IMR-90 (cell line): ENCODE measurements around the gene GPR183. TPM values are rescaled to one million over a fixed set of nuclear protein-coding genes. Genes with fewer than 3 reads are reported as not detected.

ENCODE experiments used
- ATAC-seq: fragments of 200-7000 bp; cut with Tn5 transposase; 2 replicates; pipeline ENCODE4 v1.9.1; 2020; ENCODE audit warnings: low read depth, mild to moderate bottlenecking, moderate library complexity
- BruUV-seq: library from RNA; stranded (reverse); fragments of 400-500 nt; replicated peaks from 2 replicates; lab custom pipeline; 2021; lab: Mats Ljungman, UMichigan
- CTCF ChIA-PET: fragments of 300-600 bp; formaldehyde crosslinking; extraction: SDS; loops from one replicate; lab custom pipeline; 2021; ENCODE audit warnings: antibody characterized with exemption; lab: Yijun Ruan, JAX
- POLR2A ChIA-PET: fragments of 300-600 bp; sonication (Branson Sonifier 250); formaldehyde crosslinking; loops from one replicate; lab custom pipeline; 2022; ENCODE audit warnings: antibody characterized with exemption; ENCODE audit not compliant: unreplicated experiment; lab: Charles Lee
- DNase-seq: peaks from one replicate; pipeline ENCODE4 v3.0.0; 2013
- H2AFZ ChIP-seq: replicated peaks from 2 replicates; pipeline ENCODE3; 2013; ENCODE audit warnings: low read length, mild to moderate bottlenecking; ENCODE audit not compliant: poor library complexity
- H2AK5ac ChIP-seq: 2 replicates; pipeline ENCODE4 v1.6.1; 2013; ENCODE audit warnings: low read depth, low read length, inconsistent platforms
- H2AK9ac ChIP-seq: replicated peaks from 2 replicates; pipeline ENCODE3; 2013; ENCODE audit warnings: mild to moderate bottlenecking, low read depth, low read length, moderate library complexity; ENCODE audit not compliant: poor library complexity
- H2BK120ac ChIP-seq: 2 replicates; pipeline ENCODE4 v1.6.1; 2013; ENCODE audit warnings: low read depth, low read length, inconsistent platforms
- H2BK15ac ChIP-seq: 3 replicates; pipeline ENCODE4 v1.6.1; 2013; ENCODE audit warnings: low read depth, low read length, inconsistent platforms
- H2BK20ac ChIP-seq: 2 replicates; pipeline ENCODE4 v1.6.1; 2013; ENCODE audit warnings: low read depth, mild to moderate bottlenecking, inconsistent platforms, low read length, moderate library complexity
- H2BK5ac ChIP-seq: 2 replicates; pipeline ENCODE4 v1.6.1; 2013; ENCODE audit warnings: mild to moderate bottlenecking, low read depth, low read length, inconsistent platforms; ENCODE audit not compliant: poor library complexity, severe bottlenecking
- H3K14ac ChIP-seq: replicated peaks from 2 replicates; pipeline ENCODE4 v1.6.1; 2013; ENCODE audit warnings: low read depth, low read length, inconsistent platforms
- H3K18ac ChIP-seq: 2 replicates; pipeline ENCODE4 v1.6.1; 2013; ENCODE audit warnings: low read depth, low read length, control low read depth
- H3K23ac ChIP-seq: 2 replicates; pipeline ENCODE4 v1.6.1; 2013; ENCODE audit warnings: low read depth, low read length, inconsistent platforms
- H3K27ac ChIP-seq: 2 replicates; pipeline ENCODE4 v1.5.1; 2013; ENCODE audit warnings: mild to moderate bottlenecking, control low read depth, low read length; ENCODE audit not compliant: insufficient read depth
- H3K27me3 ChIP-seq: 2 replicates; pipeline ENCODE4 v1.6.1; 2013; ENCODE audit warnings: low read length; ENCODE audit not compliant: control insufficient read depth, insufficient read depth
- H3K36me3 ChIP-seq: 2 replicates; pipeline ENCODE4 v1.6.1; 2013; ENCODE audit warnings: low read length, mixed read lengths; ENCODE audit not compliant: control insufficient read depth, insufficient read depth
- H3K4ac ChIP-seq: 2 replicates; pipeline ENCODE4 v1.6.1; 2013; ENCODE audit warnings: low read depth, low read length, inconsistent platforms
- H3K4me1 ChIP-seq: 2 replicates; pipeline ENCODE4 v1.6.1; 2013; ENCODE audit warnings: low read length, mixed read lengths; ENCODE audit not compliant: control insufficient read depth, insufficient read depth
- H3K4me2 ChIP-seq: 2 replicates; pipeline ENCODE4 v1.6.1; 2013; ENCODE audit warnings: low read depth, mild to moderate bottlenecking, control low read depth, low read length, moderate library complexity
- H3K4me3 ChIP-seq: 2 replicates; pipeline ENCODE4 v1.5.1; 2013; ENCODE audit warnings: low read depth, mild to moderate bottlenecking, control low read depth, low read length, moderate library complexity; ENCODE audit not compliant: insufficient read depth
- H3K56ac ChIP-seq: 2 replicates; pipeline ENCODE4 v1.6.1; 2013; ENCODE audit warnings: low read length, inconsistent platforms; ENCODE audit not compliant: insufficient read depth; ENCODE audit errors: extremely low read depth
- H3K79me1 ChIP-seq, 2 experiments: 2 replicates each; pipeline ENCODE4 v1.6.1; 2013; ENCODE audit warnings: low read length in 2 of 2, inconsistent platforms in 1 of 2, low read depth in 1 of 2
- H3K9ac ChIP-seq: 2 replicates; pipeline ENCODE4 v1.6.1; 2013; ENCODE audit warnings: low read depth, low read length, control low read depth
- H3K9me1 ChIP-seq: 2 replicates; pipeline ENCODE4 v1.6.1; 2013; ENCODE audit warnings: low read length, inconsistent platforms; ENCODE audit not compliant: insufficient read depth
- H3K9me3 ChIP-seq: 2 replicates; pipeline ENCODE4 v1.6.1; 2013; ENCODE audit warnings: low read length; ENCODE audit not compliant: control insufficient read depth, insufficient read depth
- H4K20me1 ChIP-seq: 2 replicates; pipeline ENCODE4 v1.6.1; 2013; ENCODE audit warnings: low read length, inconsistent platforms; ENCODE audit not compliant: insufficient read depth
- H4K5ac ChIP-seq: 2 replicates; pipeline ENCODE4 v1.6.1; 2013; ENCODE audit warnings: mild to moderate bottlenecking, low read depth, low read length, control low read depth
- H4K8ac ChIP-seq, 2 experiments: 2 replicates each; pipeline ENCODE4 v1.6.1; 2013; ENCODE audit warnings: low read depth in 2 of 2, low read length in 2 of 2, control low read depth in 1 of 2, inconsistent platforms in 1 of 2
- H4K91ac ChIP-seq: 2 replicates; pipeline ENCODE4 v1.6.1; 2013; ENCODE audit warnings: low read depth, low read length, inconsistent platforms; ENCODE audit not compliant: insufficient read depth
- CEBPB ChIP-seq: IDR thresholded peaks from 2 replicates; pipeline ENCODE4 v1.6.1; 2012; ENCODE audit warnings: low read depth, low read length, improper control_type of control experiment
- MAFK ChIP-seq: IDR thresholded peaks from 2 replicates; pipeline ENCODE4 v1.6.1; 2012; ENCODE audit warnings: low read depth, low read length, improper control_type of control experiment
- WGBS, 2 experiments: methylation state at CpG; one replicate each; pipeline versions ENCODE4 v1.1.5 to v1.1.7; 2013; ENCODE audit warnings: missing lambda C conversion rate in 2 of 2; ENCODE audit not compliant: insufficient read length in 1 of 2; ENCODE audit errors: extremely low coverage in 2 of 2; 5-methylcytosine and 5-hydroxymethylcytosine counted together
- dilution Hi-C: fragments of 300-500 bp; cut with HindIII; formaldehyde crosslinking; loops from one replicate; pipeline ENCODE4 v1.14.3; 2018; ENCODE audit warnings: low sequenced_read_pairs; ENCODE audit not compliant: unreplicated experiment
- in situ Hi-C: fragments of 300-500 bp; cut with MboI; formaldehyde crosslinking; loops from 3 replicates; pipeline ENCODE4 v1.14.3; 2019; ENCODE audit warnings: low sequenced_read_pairs, inconsistent platforms, mixed read lengths
- intact Hi-C: fragments of 100-400 bp; cut with micrococcal nuclease; formaldehyde crosslinking; loops from 2 replicates; pipeline ENCODE4 v1.10.0; 2022
- polyA plus RNA-seq, 3 experiments: library from polyadenylated mRNA; depleted of rRNA; stranded (reverse); fragments of >200 nt; gene quantifications; 2 replicates each; pipeline ENCODE4 v1.2.3, GENCODE V29; 2012; ENCODE audit warnings: low replicate concordance in 1 of 3
- total RNA-seq: library from RNA; depleted of rRNA; stranded (reverse); fragments of >200 nt; gene quantifications from 2 replicates; pipeline ENCODE4 v1.2.3, GENCODE V29; 2012

Gene GPR183
- total and polyA plus RNA-seq, 2 of the 4 experiments (the other 2 are of a cell fraction) = 0.18 to 0.31 TPM

- dilution Hi-C loops = no loop called here
Measured at GRCh38 chr13:99354371-99354951, 47.3 kb upstream of the GPR183 start.

More at GRCh38 chr13:99354371-99354951, 47.3 kb upstream of the GPR183 start:
- 90% methylated on average over 8 of the region's 8 CpGs; no CpG with 5 or more reads in 1 of the 2 experiments for WGBS, 2 experiments
- H2AK9ac ChIP-seq = no peak overlapping the region
- no TSS peak for BruUV-seq
- peaks cover 36% of the 10 kb centered on the region for H4K20me1 ChIP-seq
- no peak for TF ChIP-seq CEBPB
- no peak for TF ChIP-seq MAFK
- no peak overlapping the region for H4K91ac ChIP-seq
- H3K18ac ChIP-seq = no peak overlapping the region
- H3K36me3 ChIP-seq = peaks cover 5% of the 10 kb centered on the region
- H3K56ac ChIP-seq = no peak overlapping the region
- no peak overlapping the region for H3K14ac ChIP-seq
- no peak overlapping the region for H2BK5ac ChIP-seq
- H2AK5ac ChIP-seq = no peak overlapping the region
- H3K4me3 ChIP-seq = no peak overlapping the region
- H3K23ac ChIP-seq = no peak overlapping the region
- H2BK120ac ChIP-seq = no peak overlapping the region
- no peaks in the 10 kb centered on the region for H3K9me3 ChIP-seq
- ChIA-PET POLR2A (no interaction called here), CTCF (no interaction called here)
- no peak overlapping the region for H3K4ac ChIP-seq
- H3K4me1 ChIP-seq = peaks cover 16% of the 10 kb centered on the region
- intact Hi-C loops (no loop called here), in situ Hi-C loops (no loop called here)
- H2AFZ ChIP-seq = no peak overlapping the region
- peaks cover 24% of the 10 kb centered on the region for H3K9me1 ChIP-seq
- DNase-seq (no peak), ATAC-seq (no peak)
- H3K79me1 ChIP-seq = peaks cover 0 to 19% of the 10 kb centered on the region in 2 experiments; a peak in 2 of 4 replicates
- H3K9ac ChIP-seq = no peak overlapping the region
- no peak overlapping the region for H4K8ac ChIP-seq
- H4K5ac ChIP-seq = no peak overlapping the region
- H2BK15ac ChIP-seq = no peak overlapping the region
- H3K27ac ChIP-seq = no peak overlapping the region
- H3K27me3 ChIP-seq = no peaks in the 10 kb centered on the region
- no peak overlapping the region for H3K4me2 ChIP-seq
- no peak overlapping the region for H2BK20ac ChIP-seq
